Breast epithelium (tissue), 4 donors: ENCODE data around the gene NT5DC4. TPM values are rescaled to one million over a fixed set of nuclear protein-coding genes. Genes with fewer than 3 reads are reported as not detected.

Experiments
- DNase-seq, 2 donors: peaks; one replicate each; pipeline ENCODE4 v3.0.0-alpha.2; 2019; ENCODE audit warnings: low spot score in 2 of 2
- H3K27ac ChIP-seq, 2 donors: fragments of 200-600 bp; sonication (generic) in 1 of 2; one replicate each; pipeline ENCODE4 v1.5.1; 2016 to 2019; ENCODE audit warnings: mild to moderate bottlenecking in 1 of 2
- H3K27me3 ChIP-seq, 2 donors: fragments of 200-600 bp; sonication (generic) in 1 of 2; one replicate each; pipeline versions ENCODE4 v1.5.1 to v1.6.0; 2017 to 2019; ENCODE audit warnings: control low read depth in 1 of 2, mild to moderate bottlenecking in 1 of 2
- H3K36me3 ChIP-seq: fragments of 200-600 bp; one replicate; pipeline ENCODE4 v1.5.1; 2019
- H3K4me1 ChIP-seq, 2 donors: fragments of 200-600 bp; sonication (generic); one replicate each; pipeline ENCODE4 v1.5.1; 2016 to 2019; ENCODE audit warnings: control low read depth in 1 of 2
- H3K4me3 ChIP-seq, 3 donors: fragments of 200-600 bp; sonication (generic); 1 replicate in 2 of 3; 2 replicates in 1 of 3; pipeline ENCODE4 v1.5.1; 2016 to 2019; ENCODE audit warnings: mild to moderate bottlenecking in 3 of 3, moderate library complexity in 2 of 3
- H3K9me3 ChIP-seq, 2 donors: fragments of 200-600 bp; sonication (generic) in 1 of 2; one replicate each; pipeline ENCODE4 v1.5.1; 2016 to 2019; ENCODE audit warnings: control low read depth in 1 of 2
- CTCF ChIP-seq, 3 donors: fragments of 450-650 bp; IDR thresholded peaks; one replicate each; pipeline ENCODE4 v1.5.1; 2016 to 2017; ENCODE audit warnings: antibody characterized with exemption in 3 of 3, mild to moderate bottlenecking in 3 of 3, moderate library complexity in 3 of 3
- POLR2A ChIP-seq: fragments of 450-650 bp; IDR thresholded peaks from one replicate; pipeline ENCODE4 v1.6.1; 2016; ENCODE audit warnings: antibody characterized with exemption, mild to moderate bottlenecking, moderate library complexity
- POLR2AphosphoS5 ChIP-seq, 3 donors: sonication (generic); formaldehyde crosslinking; IDR thresholded peaks; one replicate each; pipeline ENCODE4 v1.6.1; 2017; ENCODE audit warnings: antibody characterized with exemption in 3 of 3
- intact Hi-C: fragments of 100-400 bp; cut with DNase I; formaldehyde crosslinking; loops from one replicate; pipeline ENCODE4 v1.15.1; 2023; ENCODE audit warnings: low total_unique reads
- total RNA-seq, 3 donors: library from RNA; depleted of rRNA; stranded (reverse); fragments of >200 nt; gene quantifications; one replicate each; pipeline ENCODE4 v1.1.0, GENCODE V29; 2016

The NT5DC4 gene
- total RNA-seq, result not detected

- H3K27ac ChIP-seq, result no peak within 1 kb of the TSS
- H3K9me3 ChIP-seq, result no peaks in the 10 kb centered on the region
- no peaks in the 10 kb centered on the region for H3K27me3 ChIP-seq
- no peak within 1 kb of the TSS for H3K4me3 ChIP-seq
- intact Hi-C loops, result loop anchor here (10.0 kb wide), 1 partner anchor 126 kb away; no protein-coding TSS in a partner anchor
- TF ChIP-seq POLR2A (no peak), POLR2AphosphoS5 (IDR thresholded peaks at IDR 0.05) (no peak), CTCF (IDR thresholded peaks at IDR 0.05) (no peak)
- no peak for DNase-seq
- H3K36me3 ChIP-seq, result no peaks in the 10 kb centered on the region
- H3K4me1 ChIP-seq, result no peaks in the 10 kb centered on the region
These were observed at the start of gene NT5DC4 for GRCh38 chr2:112720785-112721184. NT5DC4 (plus strand) TSS chr2:112721020; CDS start chr2:112721080, 60 bp downstream.

- Histone ChIP-seq H3K36me3 (no peaks in the 10 kb centered on the region), H3K4me3 (no peak overlapping the region), H3K9me3 (no peaks in the 10 kb centered on the region), H3K4me1 (no peaks in the 10 kb centered on the region), H3K27me3 (no peaks in the 10 kb centered on the region), H3K27ac (no peak overlapping the region)
- no peak for DNase-seq
- intact Hi-C loops, result no loop called here
- no peak for TF ChIP-seq POLR2A
- no peak for TF ChIP-seq CTCF (IDR thresholded peaks at IDR 0.05)
These were observed 49.0 kb upstream of the NT5DC4 start for GRCh38 chr2:112671801-112672200.

- TF ChIP-seq POLR2AphosphoS5 (IDR thresholded peaks at IDR 0.05), result no peak
- no peak for TF ChIP-seq CTCF (IDR thresholded peaks at IDR 0.05)
- no peak for TF ChIP-seq POLR2A
- intact Hi-C loops, result no loop called here
- DNase-seq, result no peak
These were observed 47.8 kb upstream of the NT5DC4 start for GRCh38 chr2:112673008-112673407.

GRCh38 chr2:112674229-112674628, 46.6 kb upstream of the NT5DC4 start:
- no peaks in the 10 kb centered on the region for H3K27me3 ChIP-seq
- no peaks in the 10 kb centered on the region for H3K9me3 ChIP-seq
- no peak overlapping the region for H3K27ac ChIP-seq
- no peaks in the 10 kb centered on the region for H3K4me1 ChIP-seq
- no peaks in the 10 kb centered on the region for H3K36me3 ChIP-seq
- DNase-seq, result peak in 1 of 2 donors; percentile 61
- intact Hi-C loops, result no loop called here
- no peak for TF ChIP-seq POLR2A
- no peak for TF ChIP-seq POLR2AphosphoS5 (IDR thresholded peaks at IDR 0.05)
- TF ChIP-seq CTCF (IDR thresholded peaks at IDR 0.05), result no peak
- H3K4me3 ChIP-seq, result no peak overlapping the region

More at GRCh38 chr2:112673008-112673407, 47.8 kb upstream of the NT5DC4 start:
- Histone ChIP-seq H3K27ac (no peak overlapping the region), H3K27me3 (no peaks in the 10 kb centered on the region), H3K9me3 (no peaks in the 10 kb centered on the region), H3K4me3 (no peak overlapping the region), H3K36me3 (no peaks in the 10 kb centered on the region), H3K4me1 (no peaks in the 10 kb centered on the region)

GRCh38 chr2:112679484-112679883, 41.3 kb upstream of the NT5DC4 start:
- no peaks in the 10 kb centered on the region for H3K9me3 ChIP-seq
- no peak overlapping the region for H3K4me3 ChIP-seq
- H3K27ac ChIP-seq, result peak overlapping the region; percentile 36 to 58
- H3K36me3 ChIP-seq, result no peaks in the 10 kb centered on the region
- intact Hi-C loops, result no loop called here
- TF ChIP-seq POLR2AphosphoS5 (IDR thresholded peaks at IDR 0.05) (no peak), CTCF (IDR thresholded peaks at IDR 0.05) (no peak), POLR2A (no peak)
- H3K27me3 ChIP-seq, result no peaks in the 10 kb centered on the region
- DNase-seq, result peak in 1 of 2 donors; percentile 68
- H3K4me1 ChIP-seq, result no peaks in the 10 kb centered on the region
